GM23338 (cell line): Measurements from ENCODE around the gene NOL12. TPM values are rescaled to one million over a fixed set of nuclear protein-coding genes. Genes with fewer than 3 reads are reported as not detected.

Experiments
- ATAC-seq: fragments of 200-7000 bp; cut with Tn5 transposase; 3 replicates; pipeline ENCODE4 v1.9.1; 2020
- DNase-seq: peaks from one replicate; pipeline ENCODE4 v3.0.0-alpha.2; 2015; ENCODE audit warnings: low spot score
- H2AFZ ChIP-seq: fragments of 200-600 bp; sonication (generic); 2 replicates; pipeline ENCODE4 v1.8.0; 2016; ENCODE audit warnings: antibody characterized with exemption, mild to moderate bottlenecking, moderate library complexity
- H3F3A ChIP-seq: fragments of 200-600 bp; sonication (generic); replicated peaks from 2 replicates; pipeline ENCODE4 v1.8.0; 2017; ENCODE audit warnings: antibody characterized with exemption, mixed run types, low read depth
- H3K27ac ChIP-seq: fragments of 200-600 bp; sonication (generic); 2 replicates; pipeline ENCODE4 v1.6.1; 2016; ENCODE audit warnings: low read depth
- H3K27me3 ChIP-seq: fragments of 200-600 bp; sonication (generic); 2 replicates; pipeline ENCODE4 v1.8.0; 2016; ENCODE audit warnings: mild to moderate bottlenecking, mixed run types, moderate library complexity; ENCODE audit not compliant: insufficient read depth
- H3K36me3 ChIP-seq: fragments of 200-600 bp; sonication (generic); 2 replicates; pipeline ENCODE4 v1.8.0; 2016; ENCODE audit warnings: mild to moderate bottlenecking; ENCODE audit not compliant: insufficient read depth
- H3K4me1 ChIP-seq: fragments of 200-600 bp; sonication (generic); 2 replicates; pipeline ENCODE4 v1.8.0; 2016; ENCODE audit warnings: mild to moderate bottlenecking, moderate library complexity; ENCODE audit not compliant: insufficient read depth
- H3K4me2 ChIP-seq: fragments of 200-600 bp; sonication (generic); 2 replicates; pipeline ENCODE4 v1.7.1; 2017; ENCODE audit warnings: mixed run types
- H3K4me3 ChIP-seq: fragments of 200-600 bp; sonication (generic); 2 replicates; pipeline ENCODE4 v1.6.1; 2016; ENCODE audit warnings: mixed run types
- H3K79me2 ChIP-seq: fragments of 200-600 bp; sonication (generic); replicated peaks from 2 replicates; pipeline ENCODE4 v1.8.0; 2017; ENCODE audit warnings: mild to moderate bottlenecking; ENCODE audit not compliant: insufficient read depth
- H3K9me2 ChIP-seq: fragments of 200-600 bp; sonication (generic); 2 replicates; pipeline ENCODE4 v1.8.0; 2017; ENCODE audit not compliant: insufficient read depth
- H4K20me1 ChIP-seq: fragments of 200-600 bp; sonication (generic); replicated peaks from 2 replicates; pipeline ENCODE4 v1.8.0; 2017; ENCODE audit warnings: mild to moderate bottlenecking; ENCODE audit not compliant: insufficient read depth
- H3K27ac Mint-ChIP-seq: 2 replicates; pipeline ENCODE4 v1.8.0; 2020; ENCODE audit warnings: inconsistent platforms, mild to moderate bottlenecking, moderate library complexity, mixed read lengths
- H3K27me3 Mint-ChIP-seq: 3 replicates; pipeline ENCODE4 v1.8.0; 2022; ENCODE audit warnings: low read depth, mild to moderate bottlenecking, moderate library complexity, mixed read lengths, inconsistent platforms; ENCODE audit not compliant: insufficient read depth, poor library complexity
- H3K36me3 Mint-ChIP-seq: 3 replicates; pipeline ENCODE4 v1.8.0; 2021; ENCODE audit warnings: low read depth, mild to moderate bottlenecking, inconsistent platforms, moderate library complexity, mixed read lengths
- H3K4me1 Mint-ChIP-seq: 3 replicates; pipeline ENCODE4 v1.8.0; 2020; ENCODE audit warnings: mild to moderate bottlenecking, inconsistent platforms, mixed read lengths
- H3K4me3 Mint-ChIP-seq: 3 replicates; pipeline ENCODE4 v1.8.0; 2021; ENCODE audit warnings: moderate library complexity, mild to moderate bottlenecking, inconsistent platforms, mixed read lengths
- H3K9me3 Mint-ChIP-seq: 3 replicates; pipeline ENCODE4 v1.8.0; 2020; ENCODE audit warnings: moderate library complexity, mild to moderate bottlenecking, inconsistent platforms, mixed read lengths
- CREB1 ChIP-seq: fragments of 250-450 bp; sonication (Bioruptor Pico); IDR thresholded peaks from 2 replicates; pipeline ENCODE4 v1.5.0; 2020; ENCODE audit warnings: low read depth, mild to moderate bottlenecking, moderate library complexity
- EZH2phosphoT487 ChIP-seq: fragments of 200-600 bp; sonication (generic); IDR thresholded peaks from one replicate; pipeline ENCODE4 v1.8.1; 2018; ENCODE audit warnings: antibody characterized with exemption; ENCODE audit not compliant: unreplicated experiment
- NANOG ChIP-seq: IDR thresholded peaks from 2 replicates; pipeline ENCODE4 v1.6.1; 2016; ENCODE audit warnings: antibody characterized with exemption, borderline replicate concordance
- POLR2AphosphoS5 ChIP-seq: IDR thresholded peaks from 2 replicates; pipeline ENCODE4 v1.6.1; 2016; ENCODE audit warnings: antibody characterized with exemption, low read depth
- STAT1 ChIP-seq: IDR thresholded peaks from one replicate; pipeline ENCODE4 v1.6.1; 2016; ENCODE audit warnings: antibody characterized with exemption; ENCODE audit not compliant: unreplicated experiment
- ZNF331 ChIP-seq: fragments of 250-450 bp; sonication (Bioruptor Pico); IDR thresholded peaks from 2 replicates; pipeline ENCODE4 v1.5.0; 2020; ENCODE audit warnings: low read depth, mild to moderate bottlenecking, moderate library complexity
- polyA plus RNA-seq: library from polyadenylated mRNA; unstranded; fragments of >200 nt; fragmentation: Nextera tagmentation; extraction: Ambion mirVana; gene quantifications from 2 replicates; pipeline ENCODE4 v1.2.1, GENCODE V29; 2016
- total RNA-seq: library from RNA; depleted of rRNA; stranded (reverse); fragments of >200 nt; shearing (Covaris generic); gene quantifications from 2 replicates; pipeline ENCODE4 v1.2.3, GENCODE V29; 2014
- TF ChIP-seq, protein P1 (sequence below), 2 experiments: fragments of 200-600 bp in 1 of 2; sonication (generic) in 1 of 2; conservative IDR thresholded peaks; 2 replicates each; pipeline versions ENCODE4 v1.5.1 to v1.6.1; 2016 to 2017; ENCODE audit warnings: antibody characterized with exemption in 2 of 2, low read depth in 2 of 2, mild to moderate bottlenecking in 2 of 2, moderate library complexity in 1 of 2
- TF ChIP-seq, protein P2 (sequence below): IDR thresholded peaks from 2 replicates; pipeline ENCODE4 v1.6.1; 2016; ENCODE audit warnings: antibody characterized with exemption
- TF ChIP-seq, protein P3 (sequence below): IDR thresholded peaks from one replicate; pipeline ENCODE4 v1.6.1; 2018; ENCODE audit warnings: antibody characterized with exemption; ENCODE audit not compliant: unreplicated experiment

NOL12 gene
- total and polyA plus RNA-seq, 2 experiments from 2014 or later, result 22.2 to 48.5 TPM

DNA sequence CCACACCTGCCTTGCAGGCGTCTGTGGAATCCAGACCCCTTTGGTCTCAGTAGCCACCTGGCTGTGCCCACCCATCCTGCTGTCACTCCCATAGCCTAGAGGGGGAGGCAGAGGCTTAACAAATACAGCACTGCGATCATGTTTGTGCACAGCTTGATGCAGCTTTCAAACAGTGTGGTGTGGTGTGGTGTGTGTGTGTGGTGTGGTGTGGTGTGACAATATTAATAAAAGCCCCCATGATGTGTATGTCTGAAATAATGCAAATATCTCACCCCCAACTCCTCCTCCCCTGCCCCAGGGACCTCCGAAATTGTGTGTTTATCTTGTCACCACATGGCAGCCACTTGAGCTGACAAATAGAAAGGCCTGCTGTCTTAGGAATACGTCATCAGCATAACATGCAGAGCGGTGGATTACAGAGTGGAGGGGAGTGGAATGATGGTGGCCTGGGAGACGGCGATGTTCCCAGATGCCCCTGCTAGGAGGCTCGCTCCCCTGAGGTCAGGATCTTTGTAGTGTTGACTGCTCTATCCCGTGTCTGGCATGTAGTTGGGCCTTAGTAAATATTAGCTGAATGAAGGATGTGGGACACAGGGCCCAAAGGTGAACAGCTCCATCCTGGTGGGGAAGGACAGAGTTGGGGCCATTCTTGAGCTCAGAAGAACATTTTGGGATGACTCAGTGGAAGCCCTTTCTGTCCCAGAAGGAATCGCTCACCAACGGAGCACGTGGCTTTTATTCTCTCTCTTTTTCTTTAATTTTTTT lies 24.8 kb upstream of the NOL12 start:
- peaks cover 13% of the 10 kb centered on the region for H3K36me3 Mint-ChIP-seq
- Histone ChIP-seq H2AFZ (no peak overlapping the region), H3K79me2 (peaks cover 59% of the 10 kb centered on the region), H3K4me3 (no peak overlapping the region), H3K27me3 (no peaks in the 10 kb centered on the region), H3K9me2 (no peaks in the 10 kb centered on the region), H3K4me1 (peaks cover 5% of the 10 kb centered on the region; the same call in 1 of the 2 replicates), H3F3A (peaks cover 15% of the 10 kb centered on the region; the same call in 1 of the 2 replicates), H4K20me1 (peaks cover 30% of the 10 kb centered on the region), H3K36me3 (no peaks in the 10 kb centered on the region), H3K4me2 (no peak overlapping the region), H3K27ac (no peak overlapping the region)
- H3K4me1 Mint-ChIP-seq, result peaks cover 25% of the 10 kb centered on the region
- TF ChIP-seq, protein P1, sequence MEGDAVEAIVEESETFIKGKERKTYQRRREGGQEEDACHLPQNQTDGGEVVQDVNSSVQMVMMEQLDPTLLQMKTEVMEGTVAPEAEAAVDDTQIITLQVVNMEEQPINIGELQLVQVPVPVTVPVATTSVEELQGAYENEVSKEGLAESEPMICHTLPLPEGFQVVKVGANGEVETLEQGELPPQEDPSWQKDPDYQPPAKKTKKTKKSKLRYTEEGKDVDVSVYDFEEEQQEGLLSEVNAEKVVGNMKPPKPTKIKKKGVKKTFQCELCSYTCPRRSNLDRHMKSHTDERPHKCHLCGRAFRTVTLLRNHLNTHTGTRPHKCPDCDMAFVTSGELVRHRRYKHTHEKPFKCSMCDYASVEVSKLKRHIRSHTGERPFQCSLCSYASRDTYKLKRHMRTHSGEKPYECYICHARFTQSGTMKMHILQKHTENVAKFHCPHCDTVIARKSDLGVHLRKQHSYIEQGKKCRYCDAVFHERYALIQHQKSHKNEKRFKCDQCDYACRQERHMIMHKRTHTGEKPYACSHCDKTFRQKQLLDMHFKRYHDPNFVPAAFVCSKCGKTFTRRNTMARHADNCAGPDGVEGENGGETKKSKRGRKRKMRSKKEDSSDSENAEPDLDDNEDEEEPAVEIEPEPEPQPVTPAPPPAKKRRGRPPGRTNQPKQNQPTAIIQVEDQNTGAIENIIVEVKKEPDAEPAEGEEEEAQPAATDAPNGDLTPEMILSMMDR (conservative IDR thresholded peaks at IDR 0.05; ENCODE audit: low read depth in 2 of 2), result peak; percentile 43 to 58
- TF ChIP-seq, protein P2, sequence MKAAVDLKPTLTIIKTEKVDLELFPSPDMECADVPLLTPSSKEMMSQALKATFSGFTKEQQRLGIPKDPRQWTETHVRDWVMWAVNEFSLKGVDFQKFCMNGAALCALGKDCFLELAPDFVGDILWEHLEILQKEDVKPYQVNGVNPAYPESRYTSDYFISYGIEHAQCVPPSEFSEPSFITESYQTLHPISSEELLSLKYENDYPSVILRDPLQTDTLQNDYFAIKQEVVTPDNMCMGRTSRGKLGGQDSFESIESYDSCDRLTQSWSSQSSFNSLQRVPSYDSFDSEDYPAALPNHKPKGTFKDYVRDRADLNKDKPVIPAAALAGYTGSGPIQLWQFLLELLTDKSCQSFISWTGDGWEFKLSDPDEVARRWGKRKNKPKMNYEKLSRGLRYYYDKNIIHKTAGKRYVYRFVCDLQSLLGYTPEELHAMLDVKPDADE, result no peak
- ATAC-seq (no peak), DNase-seq (peak; percentile 28)
- H3K27me3 Mint-ChIP-seq, result peaks cover 15% of the 10 kb centered on the region
- H3K27ac Mint-ChIP-seq, result no peak overlapping the region
- H3K4me3 Mint-ChIP-seq, result peak overlapping the region; percentile 89; the same call in 2 of the 3 replicates
- no peaks in the 10 kb centered on the region; the same call in 2 of the 3 replicates for H3K9me3 Mint-ChIP-seq

DNA sequence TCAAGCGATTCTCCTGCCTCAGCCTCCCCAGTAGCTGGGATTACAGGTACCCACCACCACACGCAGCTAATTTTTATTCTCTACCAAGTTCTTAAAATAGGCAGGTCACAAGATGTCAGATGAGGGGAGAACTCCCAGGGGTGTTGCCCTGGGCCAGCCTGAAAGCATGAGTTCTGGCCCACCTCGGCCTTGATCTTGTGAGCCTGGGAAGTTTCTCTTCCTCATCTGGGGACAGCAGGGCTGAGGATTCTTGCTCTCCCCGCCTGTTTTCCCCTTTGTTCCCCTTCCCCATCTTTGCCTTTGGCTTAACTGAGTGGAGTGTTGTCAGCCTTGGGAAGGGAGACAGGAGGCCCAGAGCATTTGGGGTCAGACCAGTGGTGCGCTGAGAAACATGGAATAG lies 24.1 kb upstream of the NOL12 start:
- Mint-ChIP-seq H3K9me3 (no peaks in the 10 kb centered on the region; the same call in 2 of the 3 replicates), H3K36me3 (peaks cover 20% of the 10 kb centered on the region), H3K4me3 (no peak overlapping the region; the same call in 2 of the 3 replicates), H3K27me3 (peaks cover 15% of the 10 kb centered on the region), H3K4me1 (peaks cover 25% of the 10 kb centered on the region), H3K27ac (no peak overlapping the region)
- Histone ChIP-seq H4K20me1 (peaks cover 30% of the 10 kb centered on the region), H3K27ac (no peak overlapping the region), H2AFZ (no peak overlapping the region), H3K79me2 (peaks cover 59% of the 10 kb centered on the region), H3K36me3 (no peaks in the 10 kb centered on the region), H3F3A (0 out of 2 replicates have a peak, but pooled peaks cover 15% of the 10 kb centered on the region), H3K27me3 (no peaks in the 10 kb centered on the region), H3K4me2 (no peak overlapping the region), H3K9me2 (no peaks in the 10 kb centered on the region), H3K4me3 (no peak overlapping the region), H3K4me1 (peaks cover 5% of the 10 kb centered on the region; the same call in 1 of the 2 replicates)
- no peak for ATAC-seq
- DNase-seq, result no peak
- TF ChIP-seq STAT1 (no peak), NANOG (no peak), ZNF331 (no peak), POLR2AphosphoS5 (no peak), EZH2phosphoT487 (no peak), CREB1 (CRISPR knock-in tag) (no peak)
- TF ChIP-seq, protein P3, sequence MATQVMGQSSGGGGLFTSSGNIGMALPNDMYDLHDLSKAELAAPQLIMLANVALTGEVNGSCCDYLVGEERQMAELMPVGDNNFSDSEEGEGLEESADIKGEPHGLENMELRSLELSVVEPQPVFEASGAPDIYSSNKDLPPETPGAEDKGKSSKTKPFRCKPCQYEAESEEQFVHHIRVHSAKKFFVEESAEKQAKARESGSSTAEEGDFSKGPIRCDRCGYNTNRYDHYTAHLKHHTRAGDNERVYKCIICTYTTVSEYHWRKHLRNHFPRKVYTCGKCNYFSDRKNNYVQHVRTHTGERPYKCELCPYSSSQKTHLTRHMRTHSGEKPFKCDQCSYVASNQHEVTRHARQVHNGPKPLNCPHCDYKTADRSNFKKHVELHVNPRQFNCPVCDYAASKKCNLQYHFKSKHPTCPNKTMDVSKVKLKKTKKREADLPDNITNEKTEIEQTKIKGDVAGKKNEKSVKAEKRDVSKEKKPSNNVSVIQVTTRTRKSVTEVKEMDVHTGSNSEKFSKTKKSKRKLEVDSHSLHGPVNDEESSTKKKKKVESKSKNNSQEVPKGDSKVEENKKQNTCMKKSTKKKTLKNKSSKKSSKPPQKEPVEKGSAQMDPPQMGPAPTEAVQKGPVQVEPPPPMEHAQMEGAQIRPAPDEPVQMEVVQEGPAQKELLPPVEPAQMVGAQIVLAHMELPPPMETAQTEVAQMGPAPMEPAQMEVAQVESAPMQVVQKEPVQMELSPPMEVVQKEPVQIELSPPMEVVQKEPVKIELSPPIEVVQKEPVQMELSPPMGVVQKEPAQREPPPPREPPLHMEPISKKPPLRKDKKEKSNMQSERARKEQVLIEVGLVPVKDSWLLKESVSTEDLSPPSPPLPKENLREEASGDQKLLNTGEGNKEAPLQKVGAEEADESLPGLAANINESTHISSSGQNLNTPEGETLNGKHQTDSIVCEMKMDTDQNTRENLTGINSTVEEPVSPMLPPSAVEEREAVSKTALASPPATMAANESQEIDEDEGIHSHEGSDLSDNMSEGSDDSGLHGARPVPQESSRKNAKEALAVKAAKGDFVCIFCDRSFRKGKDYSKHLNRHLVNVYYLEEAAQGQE, result no peak
